A549 (cell line): ENCODE results near the gene LHB.

Source experiments
- EP300 ChIP-seq, 2 experiments: fragments of >200 bp; sonication (Bioruptor Twin); formaldehyde crosslinking; IDR thresholded peaks; 2 replicates in 1 of 2; 3 replicates in 1 of 2; pipeline ENCODE4 v1.6.1; 2016 to 2017
- HOXA7 ChIP-seq: fragments of 250-450 bp; sonication (Bioruptor Pico); IDR thresholded peaks from 2 replicates; pipeline ENCODE4 v1.5.0; 2020; ENCODE audit warnings: mild to moderate bottlenecking, moderate library complexity
- MAFK ChIP-seq: fragments of 450-650 bp; IDR thresholded peaks from 2 replicates; pipeline ENCODE4 v1.6.1; 2014; ENCODE audit not compliant: partially characterized antibody
- MYC ChIP-seq: IDR thresholded peaks from 2 replicates; pipeline ENCODE4 v1.6.1; 2012; ENCODE audit warnings: mild to moderate bottlenecking, inconsistent platforms, low read length, improper control_type of control experiment, borderline replicate concordance
- NFE2L2 ChIP-seq: fragments of 150-350 bp; conservative IDR thresholded peaks from 2 replicates; pipeline ENCODE4 v1.6.1; 2014; ENCODE audit warnings: low read length
- POLR2A ChIP-seq: IDR thresholded peaks from 2 replicates; pipeline ENCODE4 v1.6.1; 2012; ENCODE audit warnings: mild to moderate bottlenecking, low read length
- RNF2 ChIP-seq: fragments of 200-600 bp; sonication (generic); IDR thresholded peaks from 2 replicates; pipeline ENCODE4 v1.6.1; 2016; ENCODE audit warnings: low read depth, mild to moderate bottlenecking, antibody characterized with exemption, moderate library complexity, borderline replicate concordance
- TF ChIP-seq, protein P1 (sequence below): fragments of 200-600 bp; sonication (generic); IDR thresholded peaks from 2 replicates; pipeline ENCODE4 v1.6.1; 2016; ENCODE audit warnings: antibody characterized with exemption, mild to moderate bottlenecking, moderate library complexity
- TF ChIP-seq, protein P2 (sequence below): fragments of >200 bp; sonication (Bioruptor Twin); formaldehyde crosslinking; IDR thresholded peaks from 3 replicates; pipeline ENCODE4 v1.5.1; 2016

DNA sequence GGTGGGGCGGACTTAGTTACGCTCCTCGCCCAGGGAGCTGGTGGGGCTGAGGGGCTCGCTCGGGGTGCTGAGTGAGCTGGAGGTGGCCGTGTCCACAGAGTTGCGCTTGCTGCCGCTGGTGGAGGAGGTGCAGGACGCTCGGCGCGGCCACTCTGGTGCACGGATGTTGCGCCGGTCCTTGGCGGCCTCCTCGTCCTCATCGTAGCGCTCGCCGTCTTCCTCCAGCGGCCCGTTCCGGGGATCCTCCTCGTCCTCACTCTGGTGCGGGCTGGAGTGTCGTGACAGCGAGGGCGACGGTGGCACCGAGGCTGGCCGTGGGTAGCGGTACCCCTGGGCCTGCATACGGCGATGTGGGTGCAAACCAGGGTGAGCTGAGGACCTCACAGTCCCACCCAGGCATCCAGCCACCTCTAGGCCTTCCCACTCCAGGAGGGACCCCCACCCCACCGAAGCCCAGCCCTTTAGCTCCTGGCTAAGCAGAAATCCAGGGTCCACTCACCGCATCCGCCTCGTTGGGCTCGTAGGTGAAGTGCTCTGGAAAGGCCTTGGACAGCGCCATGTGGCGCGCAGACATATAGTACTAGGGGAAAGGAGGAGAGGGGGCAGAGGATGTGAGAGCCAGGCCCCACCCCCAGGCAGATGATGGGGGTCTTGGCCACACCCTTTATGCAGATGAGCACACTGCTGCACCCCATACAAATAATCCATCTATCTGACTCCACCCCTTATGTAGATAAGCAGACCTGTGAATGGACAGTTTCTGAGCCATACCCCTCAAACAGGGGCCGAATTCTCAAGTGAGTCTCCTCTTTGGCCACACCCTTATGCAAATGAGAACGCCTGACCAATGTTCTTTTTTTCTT is 47.4 kb downstream of the LHB start:
- TF ChIP-seq EP300 (IDR thresholded peaks at IDR 0.05) (no peak), MAFK (no peak), NFE2L2 (no peak), MYC (no peak), POLR2A (no peak), RNF2 (no peak), HOXA7 (CRISPR knock-in tag) (no peak)
- TF ChIP-seq, protein P1, sequence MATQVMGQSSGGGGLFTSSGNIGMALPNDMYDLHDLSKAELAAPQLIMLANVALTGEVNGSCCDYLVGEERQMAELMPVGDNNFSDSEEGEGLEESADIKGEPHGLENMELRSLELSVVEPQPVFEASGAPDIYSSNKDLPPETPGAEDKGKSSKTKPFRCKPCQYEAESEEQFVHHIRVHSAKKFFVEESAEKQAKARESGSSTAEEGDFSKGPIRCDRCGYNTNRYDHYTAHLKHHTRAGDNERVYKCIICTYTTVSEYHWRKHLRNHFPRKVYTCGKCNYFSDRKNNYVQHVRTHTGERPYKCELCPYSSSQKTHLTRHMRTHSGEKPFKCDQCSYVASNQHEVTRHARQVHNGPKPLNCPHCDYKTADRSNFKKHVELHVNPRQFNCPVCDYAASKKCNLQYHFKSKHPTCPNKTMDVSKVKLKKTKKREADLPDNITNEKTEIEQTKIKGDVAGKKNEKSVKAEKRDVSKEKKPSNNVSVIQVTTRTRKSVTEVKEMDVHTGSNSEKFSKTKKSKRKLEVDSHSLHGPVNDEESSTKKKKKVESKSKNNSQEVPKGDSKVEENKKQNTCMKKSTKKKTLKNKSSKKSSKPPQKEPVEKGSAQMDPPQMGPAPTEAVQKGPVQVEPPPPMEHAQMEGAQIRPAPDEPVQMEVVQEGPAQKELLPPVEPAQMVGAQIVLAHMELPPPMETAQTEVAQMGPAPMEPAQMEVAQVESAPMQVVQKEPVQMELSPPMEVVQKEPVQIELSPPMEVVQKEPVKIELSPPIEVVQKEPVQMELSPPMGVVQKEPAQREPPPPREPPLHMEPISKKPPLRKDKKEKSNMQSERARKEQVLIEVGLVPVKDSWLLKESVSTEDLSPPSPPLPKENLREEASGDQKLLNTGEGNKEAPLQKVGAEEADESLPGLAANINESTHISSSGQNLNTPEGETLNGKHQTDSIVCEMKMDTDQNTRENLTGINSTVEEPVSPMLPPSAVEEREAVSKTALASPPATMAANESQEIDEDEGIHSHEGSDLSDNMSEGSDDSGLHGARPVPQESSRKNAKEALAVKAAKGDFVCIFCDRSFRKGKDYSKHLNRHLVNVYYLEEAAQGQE: no peak
- TF ChIP-seq, protein P2, sequence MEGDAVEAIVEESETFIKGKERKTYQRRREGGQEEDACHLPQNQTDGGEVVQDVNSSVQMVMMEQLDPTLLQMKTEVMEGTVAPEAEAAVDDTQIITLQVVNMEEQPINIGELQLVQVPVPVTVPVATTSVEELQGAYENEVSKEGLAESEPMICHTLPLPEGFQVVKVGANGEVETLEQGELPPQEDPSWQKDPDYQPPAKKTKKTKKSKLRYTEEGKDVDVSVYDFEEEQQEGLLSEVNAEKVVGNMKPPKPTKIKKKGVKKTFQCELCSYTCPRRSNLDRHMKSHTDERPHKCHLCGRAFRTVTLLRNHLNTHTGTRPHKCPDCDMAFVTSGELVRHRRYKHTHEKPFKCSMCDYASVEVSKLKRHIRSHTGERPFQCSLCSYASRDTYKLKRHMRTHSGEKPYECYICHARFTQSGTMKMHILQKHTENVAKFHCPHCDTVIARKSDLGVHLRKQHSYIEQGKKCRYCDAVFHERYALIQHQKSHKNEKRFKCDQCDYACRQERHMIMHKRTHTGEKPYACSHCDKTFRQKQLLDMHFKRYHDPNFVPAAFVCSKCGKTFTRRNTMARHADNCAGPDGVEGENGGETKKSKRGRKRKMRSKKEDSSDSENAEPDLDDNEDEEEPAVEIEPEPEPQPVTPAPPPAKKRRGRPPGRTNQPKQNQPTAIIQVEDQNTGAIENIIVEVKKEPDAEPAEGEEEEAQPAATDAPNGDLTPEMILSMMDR: no peak
